ENCODE measurements around the gene DCXR.

DCXR gene

DNA sequence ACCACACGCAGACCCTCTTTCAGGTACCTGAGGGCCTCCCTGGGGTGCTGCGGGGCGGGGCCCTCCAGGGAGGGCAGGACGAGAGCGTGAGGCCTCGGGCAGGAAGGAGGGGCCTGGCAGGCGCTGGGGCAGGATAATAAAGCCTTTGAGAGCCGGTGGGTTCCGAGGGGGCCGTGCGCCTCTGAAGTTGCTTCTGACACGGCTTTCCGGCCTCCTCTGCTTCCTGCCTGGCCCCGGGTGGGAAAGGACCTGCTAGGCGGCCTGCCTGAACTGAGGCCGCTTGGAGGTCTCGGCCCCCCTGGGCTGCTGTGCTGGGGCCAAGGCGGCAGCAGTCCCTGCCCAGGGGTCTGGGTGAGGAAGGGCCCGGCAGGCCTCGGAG is 25.2 kb downstream of the DCXR start:
- no peak for DNase-seq (ENCODE audit: low read depth in 2 of 2)

DNA sequence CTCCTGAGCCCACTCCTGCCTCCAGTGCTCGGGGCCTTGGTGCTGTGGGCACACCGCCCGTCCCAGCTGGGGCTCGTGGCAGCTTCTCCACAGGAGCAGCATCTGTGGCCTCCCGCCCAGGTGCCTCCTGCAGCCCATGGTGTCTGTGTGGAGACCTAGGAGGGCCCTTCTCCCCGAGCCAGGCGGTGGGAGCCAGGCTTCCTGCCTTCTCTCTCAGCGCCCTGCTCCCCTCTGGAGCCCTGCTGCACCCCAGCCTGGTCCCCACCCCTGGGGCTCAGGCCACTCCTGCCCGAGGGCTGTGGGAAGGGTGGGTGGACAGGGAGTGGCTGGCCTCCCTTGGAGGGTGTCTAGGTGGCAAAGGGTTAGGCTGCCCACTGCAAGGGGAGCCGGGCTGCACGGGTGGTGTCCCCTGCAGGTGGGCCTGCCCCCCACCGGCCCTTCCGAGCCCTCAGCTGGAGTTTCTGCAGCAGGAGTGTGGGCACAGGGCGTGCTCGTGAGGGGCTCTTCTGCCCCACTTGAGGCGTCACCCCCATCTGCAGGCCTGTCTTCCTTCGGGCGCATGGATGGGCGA is 25.8 kb downstream of the DCXR start:
- no peak for DNase-seq (ENCODE audit: low read depth in 2 of 2)

DNA sequence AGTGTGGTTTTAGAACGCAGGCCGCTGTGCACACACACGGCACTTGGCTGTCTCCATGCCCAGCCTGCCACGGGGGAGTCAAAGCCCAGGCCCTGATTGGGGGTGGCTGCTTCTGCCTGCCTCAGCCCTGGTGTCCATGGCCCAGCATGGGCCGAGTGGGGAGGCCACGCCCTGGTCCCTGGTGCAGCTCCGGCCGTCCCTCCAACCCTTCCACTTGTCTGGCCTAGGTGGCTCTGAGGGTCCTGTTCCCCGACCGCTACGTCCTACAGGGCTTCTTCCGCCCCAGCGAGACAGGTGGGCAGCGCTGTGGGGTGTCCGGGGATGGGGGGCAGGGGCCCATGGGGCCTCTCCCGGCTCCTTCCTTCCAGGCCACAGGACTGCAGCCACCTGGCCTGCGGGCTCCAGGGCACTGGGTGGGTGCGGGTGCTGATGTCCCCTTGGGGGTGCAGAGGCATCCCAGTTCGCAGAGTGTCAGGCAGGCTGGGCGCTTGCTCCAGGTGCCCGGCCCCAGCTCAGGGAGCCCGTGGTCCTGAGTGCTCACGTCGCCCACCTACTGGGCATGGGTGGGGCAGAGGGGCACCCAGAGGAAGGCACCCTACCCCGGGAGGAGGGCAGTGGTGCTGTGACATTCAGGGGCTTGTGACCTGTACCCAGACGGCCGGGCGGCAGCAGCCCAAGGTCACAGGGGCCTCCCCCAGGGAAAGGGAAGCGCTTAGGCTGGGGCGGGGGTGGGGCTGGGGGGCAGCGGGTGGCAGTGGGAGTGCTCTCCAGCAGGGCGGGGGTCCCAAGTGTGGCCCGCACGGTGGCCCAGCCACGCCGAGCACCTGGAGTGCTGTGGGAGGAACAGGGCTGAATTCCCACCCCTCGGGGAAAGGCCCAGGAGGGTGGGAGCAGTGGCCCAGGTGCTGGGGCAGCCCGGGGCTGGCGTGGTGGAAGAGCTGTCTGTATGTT is 26.6 kb downstream of the DCXR start:
- no peak for DNase-seq (ENCODE audit: low read depth in 2 of 2)

DNA sequence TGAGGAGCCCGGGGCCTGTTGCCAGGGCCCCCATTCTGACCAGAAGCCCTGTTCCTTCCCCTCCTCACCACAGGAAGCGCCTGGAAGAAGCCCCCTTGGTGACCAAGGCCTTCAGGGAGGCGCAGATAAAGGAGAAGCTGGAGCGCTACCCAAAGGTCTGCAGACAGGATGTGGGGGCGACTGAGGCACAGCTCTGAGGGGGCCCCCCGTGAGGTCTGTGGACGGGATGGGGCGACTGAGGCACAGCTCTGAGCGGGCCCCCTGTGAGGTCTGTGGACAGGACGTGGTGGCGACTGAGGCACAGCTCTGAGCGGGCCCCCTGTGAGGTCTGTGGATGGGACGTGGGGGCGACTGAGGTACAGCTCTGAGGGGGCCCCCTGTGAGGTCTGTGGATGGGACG is 28.1 kb downstream of the DCXR start:
- no peak for DNase-seq (ENCODE audit: low read depth in 2 of 2)

DNA sequence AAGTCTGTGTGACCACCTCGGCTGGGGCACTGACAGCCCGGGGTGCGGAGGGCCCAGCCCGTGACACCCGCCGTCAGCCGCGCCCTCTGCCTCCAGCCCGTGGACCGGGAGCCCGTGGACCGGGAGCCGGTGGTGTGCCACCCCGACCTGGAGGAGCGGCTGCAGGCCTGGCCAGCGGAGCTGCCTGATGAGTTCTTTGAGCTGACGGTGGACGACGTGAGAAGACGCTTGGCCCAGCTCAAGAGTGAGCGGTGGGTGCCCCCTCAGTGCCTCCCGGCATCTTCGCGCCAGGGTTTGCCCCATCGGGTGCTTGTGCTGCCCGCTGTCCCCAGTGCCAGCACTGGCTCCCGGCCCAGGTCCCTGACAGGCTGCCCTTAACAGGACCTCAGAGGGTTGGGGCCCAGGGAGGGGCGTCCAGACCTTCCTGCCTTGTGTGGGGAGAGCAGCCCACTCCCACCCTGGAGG is 28.5 kb downstream of the DCXR start:
- DNase-seq (ENCODE audit: low read depth in 2 of 2), result no peak

DNA sequence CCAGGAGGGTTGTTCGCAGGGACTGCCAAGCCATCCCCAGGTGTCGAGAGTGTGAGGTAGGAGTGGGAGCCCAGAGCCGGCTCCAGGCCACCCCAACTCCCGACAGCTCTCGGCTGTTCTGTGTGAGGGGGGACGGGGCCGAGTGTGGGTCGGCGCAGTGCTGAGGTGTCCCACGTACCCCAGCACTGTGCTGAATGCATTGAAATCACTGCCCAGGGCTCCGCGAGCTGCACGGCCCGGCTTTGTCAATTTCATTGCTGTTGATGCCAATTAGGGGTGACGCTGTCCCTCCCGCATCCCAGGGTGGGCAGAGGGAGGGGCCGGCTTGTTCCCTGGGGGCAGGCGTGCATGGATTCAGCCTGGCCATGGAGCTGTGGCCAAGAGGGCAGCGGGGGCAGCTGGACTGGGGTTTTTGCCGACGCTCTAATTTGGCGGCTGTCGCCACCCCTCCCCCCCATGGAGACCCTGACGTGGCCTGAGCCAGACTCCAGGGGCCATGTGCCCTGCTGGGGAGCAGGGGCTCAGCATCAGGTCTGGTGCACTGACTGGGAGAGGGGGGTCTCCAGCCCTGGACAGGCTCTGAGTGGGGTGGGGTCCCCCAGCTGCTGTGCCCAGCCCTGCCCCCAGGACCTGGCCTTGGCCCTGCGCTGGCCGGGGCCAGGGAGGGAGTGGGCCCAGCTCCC is 29.1 kb downstream of the DCXR start:
- DNase-seq (ENCODE audit: low read depth in 2 of 2), result no peak

DNA sequence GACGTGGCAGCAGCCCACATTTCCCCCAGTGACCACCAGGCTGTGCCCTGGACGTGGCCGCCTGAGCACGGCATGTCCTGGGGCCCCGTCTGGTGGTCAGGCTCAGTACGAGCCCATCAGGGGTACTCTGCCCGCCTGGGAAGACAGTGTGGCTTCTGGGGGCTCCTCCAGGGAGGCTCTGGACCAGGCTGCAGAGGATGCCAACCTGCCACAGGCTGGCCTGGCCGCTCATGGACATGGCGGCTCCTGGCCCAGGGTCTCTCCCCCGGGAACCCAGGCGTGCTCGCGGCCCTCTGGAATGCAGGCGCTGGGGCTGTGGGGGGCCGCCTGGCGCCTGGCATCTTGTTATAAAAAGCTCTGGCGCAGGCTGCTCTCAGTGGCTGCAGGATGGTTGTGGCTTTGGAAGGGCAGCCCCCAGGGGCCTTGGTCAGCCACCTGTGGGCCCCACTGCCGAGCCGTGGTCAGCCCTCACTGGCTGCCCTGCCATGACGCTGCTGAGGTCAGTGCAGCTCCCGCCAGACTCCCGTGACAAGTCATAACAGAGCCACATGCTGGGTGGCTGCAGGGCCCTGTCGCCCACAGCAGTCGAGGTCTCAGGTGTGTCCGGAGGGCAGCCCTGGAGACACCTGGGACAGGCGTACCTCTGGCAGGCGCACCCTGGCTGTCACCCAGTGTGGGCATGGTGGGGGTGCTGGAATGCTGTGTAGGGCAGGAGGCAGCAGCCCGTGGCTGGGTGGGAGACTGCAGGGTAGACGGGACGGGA is 29.8 kb downstream of the DCXR start:
- no peak for DNase-seq (ENCODE audit: low read depth in 2 of 2)

DNA sequence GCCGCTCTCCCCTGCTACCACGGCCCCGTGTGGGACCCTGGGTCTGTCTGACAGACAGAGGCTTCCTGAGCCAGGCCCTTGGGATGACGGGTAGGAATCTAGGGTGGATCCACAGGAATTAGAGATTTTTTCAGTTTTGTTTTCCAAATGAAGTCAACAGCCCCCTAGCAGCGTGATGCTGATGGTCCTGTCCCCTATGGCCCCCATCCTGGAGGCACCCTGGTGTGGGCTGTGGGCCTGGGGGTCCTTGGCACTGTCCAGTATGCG is 30.3 kb downstream of the DCXR start:
- no peak for DNase-seq (ENCODE audit: low read depth in 2 of 2)

DNA sequence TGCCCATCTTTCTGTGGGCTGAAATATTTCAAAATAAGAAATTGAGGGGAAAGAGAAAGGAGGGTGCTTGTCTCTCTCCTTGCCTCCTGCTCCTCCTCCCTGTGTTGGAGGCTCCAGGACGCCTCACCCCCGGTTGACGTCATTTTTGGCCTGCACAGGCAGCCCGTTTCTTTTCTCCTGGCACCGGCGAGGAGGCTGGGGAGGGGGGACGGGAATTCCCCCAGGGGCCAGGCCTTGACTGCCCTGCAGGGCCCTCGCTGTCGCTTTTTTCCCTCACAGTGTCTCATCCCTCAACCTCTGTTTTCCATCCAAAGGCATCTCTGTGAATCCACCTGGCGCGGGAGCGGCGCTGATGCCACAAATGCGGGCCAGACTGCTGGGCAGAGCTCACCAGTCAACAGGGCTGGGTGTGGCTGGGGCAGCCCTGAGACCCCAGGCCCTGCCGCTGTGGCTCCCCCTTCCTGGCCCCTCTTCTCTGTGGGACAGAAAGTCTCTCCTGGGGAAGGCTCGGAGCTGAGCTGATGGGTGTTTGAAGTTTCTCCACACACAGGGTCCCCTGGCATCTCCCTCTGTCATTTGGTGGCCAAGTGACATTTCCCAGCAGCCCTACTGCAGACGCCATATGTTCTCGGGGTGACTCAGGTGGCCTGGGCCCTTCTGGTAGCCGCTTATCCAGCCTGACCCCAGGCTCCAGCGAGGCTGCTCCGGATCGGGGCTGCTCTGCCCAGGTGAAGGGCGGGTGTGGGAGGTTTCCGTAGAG is 30.8 kb downstream of the DCXR start:
- no peak for DNase-seq (ENCODE audit: low read depth in 2 of 2)

DNA sequence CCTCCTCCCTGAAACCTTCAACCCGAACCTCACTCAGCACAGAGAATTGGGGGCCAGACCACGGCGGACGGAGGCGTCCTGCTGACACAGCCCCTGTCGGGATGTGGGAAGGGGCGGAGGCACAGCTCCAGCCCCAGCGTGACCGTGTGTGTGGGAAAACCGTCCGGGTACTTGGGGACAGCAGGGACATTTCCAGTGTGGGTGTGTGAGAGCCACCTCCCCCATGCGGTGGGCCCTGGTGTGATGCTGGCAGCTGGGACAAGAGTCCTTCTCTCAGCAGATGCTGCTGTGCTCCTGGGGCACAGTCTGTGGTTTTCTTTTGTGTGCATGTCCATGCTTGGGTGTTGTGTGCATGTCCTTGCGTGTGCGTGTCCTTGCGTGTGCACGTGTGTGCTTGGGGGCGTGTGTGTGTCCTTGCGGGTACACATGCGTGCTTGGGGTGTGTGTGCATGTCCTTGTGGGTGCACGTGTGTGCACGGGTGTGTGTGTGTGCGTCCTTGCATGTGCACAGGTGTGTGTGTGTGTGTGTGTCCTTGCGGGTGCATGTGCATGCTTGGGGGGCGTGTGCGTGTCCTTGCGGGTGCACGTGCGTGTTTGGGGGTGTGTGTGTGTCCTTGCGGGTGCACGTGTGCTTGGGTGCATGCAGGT is 31.7 kb downstream of the DCXR start:
- DNase-seq (ENCODE audit: low read depth in 2 of 2), result no peak

DNA sequence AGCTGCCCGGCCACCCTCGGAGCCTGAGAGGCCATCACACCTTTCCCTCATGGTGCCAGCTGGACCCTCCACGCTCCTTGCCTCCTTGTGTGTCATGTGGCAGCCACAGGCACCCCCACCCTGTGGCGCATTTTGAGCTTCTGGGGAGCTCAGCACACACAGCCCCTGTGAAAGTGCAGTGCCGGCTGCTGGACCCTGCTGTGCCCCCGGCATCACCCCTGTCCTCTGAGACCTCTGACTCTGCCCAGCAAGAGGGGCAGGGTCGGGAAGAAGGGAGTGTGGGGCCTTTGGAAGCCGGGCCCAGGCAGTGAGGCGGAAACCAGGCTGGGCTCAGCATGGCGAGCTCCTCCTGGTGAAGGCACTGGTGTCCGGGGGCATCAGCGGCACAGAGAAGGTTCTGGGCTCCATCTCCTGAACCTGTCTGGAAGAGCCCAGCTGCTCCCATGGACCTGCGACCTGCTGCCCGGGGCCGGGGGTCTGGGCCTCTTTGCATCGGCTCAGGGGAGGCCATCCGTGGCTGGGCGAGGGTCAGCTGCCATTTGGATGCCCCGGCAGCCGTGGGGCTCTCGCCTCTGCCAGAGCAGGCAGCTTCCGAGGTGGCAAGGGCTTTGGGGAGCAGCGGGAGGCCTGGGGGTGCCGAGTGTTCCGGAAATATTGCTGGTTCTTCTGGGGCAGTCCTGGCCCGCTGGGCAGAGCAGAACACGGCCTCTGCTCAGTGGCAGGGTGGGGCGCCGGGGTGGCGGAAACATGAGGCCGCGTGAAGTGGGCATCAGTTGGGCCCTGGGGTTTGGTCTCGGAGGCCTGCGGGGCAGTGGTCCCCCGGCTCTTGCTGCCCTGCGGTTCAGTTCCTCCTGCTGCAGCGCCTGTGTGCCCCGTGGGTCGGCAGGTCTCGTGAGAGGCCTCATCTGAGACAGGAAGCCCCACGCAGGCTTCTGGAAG is 32.7 kb downstream of the DCXR start:
- no peak for DNase-seq (ENCODE audit: low read depth in 2 of 2)

DNA sequence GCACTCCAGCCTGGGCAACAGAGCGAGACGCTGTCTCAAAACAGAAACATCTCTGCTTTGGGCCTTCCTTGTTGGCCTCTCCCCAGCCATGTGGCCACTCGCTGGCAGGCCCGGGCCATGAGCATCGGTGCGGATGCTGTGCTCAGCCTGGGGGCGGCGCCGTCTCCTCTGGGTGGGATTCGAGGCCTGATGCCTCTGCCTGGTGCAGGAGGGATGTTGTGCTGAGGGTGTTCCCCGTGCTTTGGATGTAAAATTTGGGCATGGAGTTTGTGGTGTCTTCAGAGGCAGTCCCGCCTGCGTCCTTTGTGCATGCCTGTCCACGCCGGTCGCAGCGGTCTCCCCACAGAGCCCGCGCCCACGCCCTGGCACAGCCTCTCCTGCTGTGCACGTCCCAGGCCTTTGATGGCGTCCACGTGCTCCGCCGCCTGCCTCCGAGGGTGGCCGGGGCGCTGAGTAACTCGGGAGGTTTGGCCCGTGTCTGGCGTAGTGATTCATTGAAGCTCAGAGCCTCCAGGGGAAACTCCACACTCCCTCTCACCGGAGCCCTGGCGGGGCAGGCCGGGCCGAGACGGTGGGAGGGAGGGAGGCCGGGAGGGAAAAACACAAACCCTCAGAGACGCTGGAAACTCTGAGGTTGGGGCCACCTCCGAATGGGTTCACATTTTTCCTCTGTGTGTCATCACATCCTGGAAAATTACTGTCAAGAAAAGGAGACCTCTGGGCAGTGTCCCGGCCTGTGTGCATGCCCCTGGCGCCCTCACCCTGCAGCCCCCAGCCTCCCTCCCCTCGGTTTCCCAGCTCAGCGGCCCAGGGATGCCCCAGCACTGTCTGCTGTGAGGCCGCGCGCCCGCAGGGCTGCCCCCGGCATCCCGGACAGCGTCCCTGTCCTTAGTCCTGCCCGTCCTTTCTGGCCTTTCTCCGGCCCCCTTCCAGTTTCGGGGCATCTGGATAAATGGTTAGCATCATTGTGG is 33.8 kb downstream of the DCXR start:
- no peak for DNase-seq (ENCODE audit: low read depth in 2 of 2)

DNA sequence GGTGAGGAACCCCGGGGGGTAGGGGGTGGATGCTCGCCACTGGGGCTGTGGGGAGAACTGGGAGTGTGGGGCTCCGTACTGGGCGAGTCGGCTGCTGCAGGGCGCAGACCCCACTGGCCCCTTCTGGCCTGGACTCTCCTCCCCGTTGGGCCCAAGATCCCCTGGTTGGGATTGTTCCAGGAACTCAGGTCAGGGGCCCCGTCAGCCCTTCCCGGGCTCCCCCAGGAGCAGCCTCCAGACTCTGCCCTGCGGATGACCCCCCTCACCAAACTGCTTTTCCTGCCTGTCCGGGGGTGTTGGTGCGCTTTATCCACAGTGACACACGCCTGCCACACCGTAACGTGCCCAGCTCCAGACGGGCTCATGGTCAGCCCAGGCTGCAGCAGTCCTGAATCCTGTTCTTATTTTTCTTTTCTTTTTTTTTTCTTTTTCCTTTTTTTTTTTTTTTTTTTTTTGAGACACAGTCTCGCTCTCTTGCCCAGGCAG is 35.9 kb downstream of the DCXR start:
- no peak for DNase-seq (ENCODE audit: low read depth in 2 of 2)

DNA sequence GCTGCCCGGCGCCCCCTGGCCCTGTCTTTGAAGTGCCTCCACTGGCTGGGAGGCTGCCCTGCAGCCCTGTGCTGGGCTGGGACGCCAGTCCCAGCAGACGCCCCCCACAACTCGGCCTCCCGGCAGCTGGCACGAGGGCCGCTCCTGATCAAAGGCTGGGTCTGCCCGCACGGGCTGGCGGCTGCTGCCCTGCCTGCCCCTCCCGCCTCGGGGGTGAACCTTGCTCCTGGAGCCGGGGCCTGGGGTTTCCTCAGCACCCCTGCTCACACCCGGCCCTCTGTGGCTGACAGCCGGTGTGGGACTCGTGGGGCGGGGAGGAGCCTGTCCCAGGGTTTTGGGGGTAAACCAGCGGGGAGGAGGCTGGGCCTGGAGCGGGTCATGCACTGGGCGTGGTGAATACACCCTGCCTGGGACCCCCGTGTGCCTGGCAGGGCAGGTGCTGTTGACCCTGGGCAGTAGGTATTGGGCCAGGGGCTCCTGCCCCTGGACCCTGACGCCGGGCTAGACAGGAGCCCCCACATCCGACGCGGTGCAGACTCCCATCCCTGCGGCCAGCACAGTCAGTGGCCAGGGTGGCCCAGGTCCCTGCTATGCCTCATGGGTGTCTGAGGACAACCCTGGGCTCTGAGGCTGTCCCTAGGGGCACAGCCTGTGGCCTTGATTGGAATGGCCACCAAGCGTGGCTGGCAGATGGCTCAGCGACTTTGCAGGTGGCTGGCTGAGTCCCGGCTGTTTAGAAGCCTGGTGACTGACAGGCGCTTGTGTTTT is 36.5 kb downstream of the DCXR start:
- DNase-seq (ENCODE audit: low read depth in 2 of 2), result no peak

DNA sequence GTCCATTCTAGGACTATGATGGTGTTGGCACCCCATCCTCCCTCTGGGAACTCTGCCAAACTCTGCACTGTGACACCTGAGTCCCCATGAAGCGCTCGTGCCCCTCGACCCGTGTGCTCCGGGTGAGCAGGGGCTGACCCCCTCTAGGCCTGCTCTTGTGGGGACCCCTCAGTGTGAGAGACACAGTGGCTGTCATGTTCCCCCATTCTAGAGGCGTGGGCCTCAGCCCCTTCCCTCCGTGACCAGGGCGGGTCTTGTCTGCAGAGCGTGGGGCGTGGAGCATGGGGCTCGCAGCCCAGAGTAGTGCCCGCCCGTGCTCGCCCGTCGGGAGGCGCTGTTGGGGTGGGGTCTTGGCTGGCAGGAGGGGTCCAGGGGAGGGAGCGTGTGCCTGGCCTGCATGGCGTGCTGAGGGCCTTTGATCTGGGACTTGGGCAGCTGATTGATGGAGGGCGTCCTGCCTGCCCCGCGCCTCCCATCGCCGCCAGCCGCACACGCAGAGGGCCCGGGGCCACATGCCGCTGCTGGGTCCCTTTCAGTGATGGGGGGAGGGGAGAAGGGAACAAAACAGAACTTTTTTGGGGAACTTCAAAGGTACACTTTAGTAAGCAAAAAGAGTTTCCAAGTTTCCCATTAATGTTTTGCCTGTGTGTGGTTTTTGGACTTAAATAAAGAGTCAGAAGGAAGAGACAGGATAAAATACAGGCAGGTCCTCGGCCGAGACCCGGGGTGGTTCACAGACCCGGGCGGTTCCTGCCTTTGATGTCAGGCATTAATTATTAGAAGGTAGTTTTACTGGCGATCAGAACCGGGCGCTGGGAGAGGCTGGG is 37.3 kb downstream of the DCXR start:
- DNase-seq (ENCODE audit: low read depth in 2 of 2), result no peak

DNA sequence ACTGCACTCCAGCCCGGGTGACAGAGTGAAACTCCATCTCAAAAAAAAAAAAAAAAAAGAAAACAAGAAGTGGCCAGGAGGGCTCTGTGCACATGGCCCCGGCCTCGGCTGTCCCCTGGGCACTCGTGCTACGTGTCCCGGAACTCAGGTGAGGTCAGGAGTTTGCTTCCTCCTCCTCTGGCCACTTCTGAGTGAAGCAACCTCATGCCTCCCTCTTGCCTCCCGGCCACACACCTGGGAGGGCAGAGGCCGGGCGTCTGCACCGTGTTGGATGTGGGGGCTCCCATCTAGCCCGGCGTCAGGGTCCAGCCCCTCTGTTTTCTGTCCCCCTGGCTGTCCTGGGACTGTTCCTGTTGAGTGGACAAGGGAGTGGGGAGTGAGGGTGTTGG is 37.9 kb downstream of the DCXR start:
- DNase-seq (ENCODE audit: low read depth in 2 of 2), result no peak
